ENCODE results near the gene GLYATL2. TPM values are rescaled to one million over a fixed set of nuclear protein-coding genes. Genes with fewer than 3 reads are reported as not detected.

GLYATL2 gene
- total and polyA plus RNA-seq, 9 of the 15 experiments (the other 6 are each of a cell fraction or from before 2014, with no cell fraction given) = not detected

DNA sequence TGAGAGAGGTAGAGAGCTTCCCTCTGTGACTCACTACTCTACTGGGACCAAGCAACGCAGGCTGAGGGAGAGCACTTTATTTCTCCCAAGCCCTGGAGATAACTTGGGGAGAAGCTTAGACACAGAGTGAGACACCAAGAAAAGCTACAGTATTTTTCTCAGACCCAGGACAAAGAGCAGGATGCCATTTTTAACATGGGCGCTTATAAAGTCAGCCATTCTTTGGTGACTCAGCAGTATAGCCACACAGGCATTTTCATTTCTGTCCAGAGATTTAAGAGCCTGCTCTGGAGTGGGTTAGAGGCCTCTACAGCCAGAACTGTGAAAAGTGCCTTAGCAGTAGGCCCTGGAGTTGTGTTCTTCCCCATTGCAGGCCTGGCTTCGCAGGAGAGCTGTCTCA lies 57.8 kb downstream of the GLYATL2 start:
- DNase-seq (ENCODE audit: extremely low read depth in 1 of 4, low spot score in 3 of 4) = no peak
- 75% methylated on average over 3 of the region's 3 CpGs for WGBS (ENCODE audit: insufficient coverage, low coverage, missing lambda C conversion rate)
- no TSS peak for BruUV-seq (replicated peaks)
- Histone ChIP-seq H3K4me2 (ENCODE audit: insufficient read depth, low read length) (no peak overlapping the region), H3K4me3 (no peak overlapping the region), H3K27me3 (ENCODE audit: control insufficient read depth in 2 of 2, insufficient read depth in 2 of 2, low read length in 2 of 2) (no peaks in the 10 kb centered on the region), H2AFZ (ENCODE audit: low read depth, low read length) (peak overlapping the region; percentile 66), H3K9ac (ENCODE audit: insufficient read depth in 1 of 2, low read depth in 2 of 2, low read length in 2 of 2) (no peak overlapping the region), H3K79me2 (ENCODE audit: control insufficient read depth, insufficient read depth, low read length) (no peaks in the 10 kb centered on the region), H3K9me3 (replicated peaks; ENCODE audit: control insufficient read depth, insufficient read depth, low read depth, low read length) (no peaks in the 10 kb centered on the region; the same call in 1 of the 2 replicates), H3K9me1 (ENCODE audit: control insufficient read depth, insufficient read depth, low read length) (no peaks in the 10 kb centered on the region), H3K4me1 (replicated peaks in 1 of 2; ENCODE audit: control insufficient read depth in 2 of 2, insufficient read depth in 2 of 2, low read length in 2 of 2) (peaks cover 0 to 8% of the 10 kb centered on the region in 2 experiments; a peak in 4 of 5 replicates), H3K36me3 (ENCODE audit: control insufficient read depth, insufficient read depth, low read length) (no peaks in the 10 kb centered on the region), H3K27ac (ENCODE audit: extremely low read depth, low read depth, low read length) (no peak overlapping the region), H4K20me1 (replicated peaks; ENCODE audit: control insufficient read depth, insufficient read depth, low read length) (no peaks in the 10 kb centered on the region)
- ChIA-PET CTCF (ENCODE audit: low intra/inter-chr PET ratio) (interaction anchor here (0.9 kb wide), 1 partner anchor 132 kb away, joined by 3 read pairs; no protein-coding TSS in a partner anchor), POLR2A (interaction anchor here (1.1 to 1.2 kb wide), 2 partner anchors 10 to 129 kb away, joined by 3 read pairs; no protein-coding TSS in a partner anchor)
- no peak for ATAC-seq
- in situ Hi-C loops (cut with MboI) = loop anchor here (10.0 kb wide), 1 partner anchor 112 kb away; no protein-coding TSS in a partner anchor
- FAIRE-seq = no peak
- intact Hi-C loops (cut with micrococcal nuclease) = loop anchor here (5.0 kb wide), 2 partner anchors 39 to 59 kb away; no protein-coding TSS in a partner anchor
- TF ChIP-seq ZNF77 (CRISPR knock-in tag; IDR thresholded peaks at IDR 0.05) (no peak), MAFK (IDR thresholded peaks at IDR 0.05; ENCODE audit: low read length) (peak; percentile 53; the same call in 1 of the 2 replicates), TBL1XR1 (IDR thresholded peaks at IDR 0.05; ENCODE audit: low read length in 2 of 2) (no peak), TCF3 (CRISPR knock-in tag; IDR thresholded peaks at IDR 0.05) (no peak), ZNF316 (IDR thresholded peaks at IDR 0.05) (peak; percentile 84), RFX7 (CRISPR knock-in tag; IDR thresholded peaks at IDR 0.05) (no peak), ETV5 (CRISPR knock-in tag; IDR thresholded peaks at IDR 0.05; ENCODE audit: low read depth) (no peak), E2F3 (CRISPR knock-in tag; IDR thresholded peaks at IDR 0.05) (no peak), GATAD2A (IDR thresholded peaks at IDR 0.05) (no peak), PHF20 (IDR thresholded peaks at IDR 0.05; ENCODE audit: partially characterized antibody) (no peak), NFE2 (IDR thresholded peaks at IDR 0.05; ENCODE audit: low read depth) (peak; percentile 64), SMAD1 (IDR thresholded peaks at IDR 0.05; ENCODE audit: low read depth, low read length, partially characterized antibody) (no peak), PCBP2 (IDR thresholded peaks at IDR 0.05; ENCODE audit: low read depth, low read length, poor library complexity, severe bottlenecking) (no peak), RAD21 (CRISPR knock-in tag; conservative IDR thresholded peaks at IDR 0.05 in 1 of 2, IDR thresholded peaks at IDR 0.05 in 1 of 2) (no peak), MCM7 (IDR thresholded peaks at IDR 0.05) (no peak), ZNF133 (CRISPR knock-in tag; IDR thresholded peaks at IDR 0.05) (no peak)
- TF ChIP-seq, protein P1, sequence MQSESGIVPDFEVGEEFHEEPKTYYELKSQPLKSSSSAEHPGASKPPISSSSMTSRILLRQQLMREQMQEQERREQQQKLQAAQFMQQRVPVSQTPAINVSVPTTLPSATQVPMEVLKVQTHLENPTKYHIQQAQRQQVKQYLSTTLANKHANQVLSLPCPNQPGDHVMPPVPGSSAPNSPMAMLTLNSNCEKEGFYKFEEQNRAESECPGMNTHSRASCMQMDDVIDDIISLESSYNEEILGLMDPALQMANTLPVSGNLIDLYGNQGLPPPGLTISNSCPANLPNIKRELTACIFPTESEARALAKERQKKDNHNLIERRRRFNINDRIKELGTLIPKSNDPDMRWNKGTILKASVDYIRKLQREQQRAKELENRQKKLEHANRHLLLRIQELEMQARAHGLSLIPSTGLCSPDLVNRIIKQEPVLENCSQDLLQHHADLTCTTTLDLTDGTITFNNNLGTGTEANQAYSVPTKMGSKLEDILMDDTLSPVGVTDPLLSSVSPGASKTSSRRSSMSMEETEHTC (IDR thresholded peaks at IDR 0.05) = no peak
- TF ChIP-seq, protein P2, sequence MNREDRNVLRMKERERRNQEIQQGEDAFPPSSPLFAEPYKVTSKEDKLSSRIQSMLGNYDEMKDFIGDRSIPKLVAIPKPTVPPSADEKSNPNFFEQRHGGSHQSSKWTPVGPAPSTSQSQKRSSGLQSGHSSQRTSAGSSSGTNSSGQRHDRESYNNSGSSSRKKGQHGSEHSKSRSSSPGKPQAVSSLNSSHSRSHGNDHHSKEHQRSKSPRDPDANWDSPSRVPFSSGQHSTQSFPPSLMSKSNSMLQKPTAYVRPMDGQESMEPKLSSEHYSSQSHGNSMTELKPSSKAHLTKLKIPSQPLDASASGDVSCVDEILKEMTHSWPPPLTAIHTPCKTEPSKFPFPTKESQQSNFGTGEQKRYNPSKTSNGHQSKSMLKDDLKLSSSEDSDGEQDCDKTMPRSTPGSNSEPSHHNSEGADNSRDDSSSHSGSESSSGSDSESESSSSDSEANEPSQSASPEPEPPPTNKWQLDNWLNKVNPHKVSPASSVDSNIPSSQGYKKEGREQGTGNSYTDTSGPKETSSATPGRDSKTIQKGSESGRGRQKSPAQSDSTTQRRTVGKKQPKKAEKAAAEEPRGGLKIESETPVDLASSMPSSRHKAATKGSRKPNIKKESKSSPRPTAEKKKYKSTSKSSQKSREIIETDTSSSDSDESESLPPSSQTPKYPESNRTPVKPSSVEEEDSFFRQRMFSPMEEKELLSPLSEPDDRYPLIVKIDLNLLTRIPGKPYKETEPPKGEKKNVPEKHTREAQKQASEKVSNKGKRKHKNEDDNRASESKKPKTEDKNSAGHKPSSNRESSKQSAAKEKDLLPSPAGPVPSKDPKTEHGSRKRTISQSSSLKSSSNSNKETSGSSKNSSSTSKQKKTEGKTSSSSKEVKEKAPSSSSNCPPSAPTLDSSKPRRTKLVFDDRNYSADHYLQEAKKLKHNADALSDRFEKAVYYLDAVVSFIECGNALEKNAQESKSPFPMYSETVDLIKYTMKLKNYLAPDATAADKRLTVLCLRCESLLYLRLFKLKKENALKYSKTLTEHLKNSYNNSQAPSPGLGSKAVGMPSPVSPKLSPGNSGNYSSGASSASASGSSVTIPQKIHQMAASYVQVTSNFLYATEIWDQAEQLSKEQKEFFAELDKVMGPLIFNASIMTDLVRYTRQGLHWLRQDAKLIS (CRISPR knock-in tag; IDR thresholded peaks at IDR 0.05) = no peak
- TF ChIP-seq, protein P3, sequence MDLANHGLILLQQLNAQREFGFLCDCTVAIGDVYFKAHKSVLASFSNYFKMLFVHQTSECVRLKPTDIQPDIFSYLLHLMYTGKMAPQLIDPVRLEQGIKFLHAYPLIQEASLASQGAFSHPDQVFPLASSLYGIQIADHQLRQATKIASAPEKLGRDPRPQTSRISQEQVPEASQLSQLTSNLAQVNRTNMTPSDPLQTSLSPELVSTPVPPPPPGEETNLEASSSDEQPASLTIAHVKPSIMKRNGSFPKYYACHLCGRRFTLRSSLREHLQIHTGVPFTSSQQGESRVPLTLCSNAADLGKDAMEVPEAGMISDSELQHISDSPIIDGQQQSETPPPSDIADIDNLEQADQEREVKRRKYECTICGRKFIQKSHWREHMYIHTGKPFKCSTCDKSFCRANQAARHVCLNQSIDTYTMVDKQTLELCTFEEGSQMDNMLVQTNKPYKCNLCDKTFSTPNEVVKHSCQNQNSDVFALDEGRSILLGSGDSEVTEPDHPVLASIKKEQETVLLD (IDR thresholded peaks at IDR 0.05) = no peak

All from K562 (cell line).